Measurements from ENCODE around the gene NECTIN1.

GRCh38 chr11:119777940-119778339, 48.9 kb upstream of the NECTIN1 start:
- TF ChIP-seq REST (IDR thresholded peaks at IDR 0.05; ENCODE audit: low read depth) (no peak), ZNF274 (IDR thresholded peaks at IDR 0.05; ENCODE audit: low read depth, low read length) (no peak), SRF (IDR thresholded peaks at IDR 0.05; ENCODE audit: low read depth) (no peak), YY1 (IDR thresholded peaks at IDR 0.05; ENCODE audit: extremely low read depth, insufficient replicate concordance, low read depth, low read length) (no peak), POLR2AphosphoS5 (IDR thresholded peaks at IDR 0.05; ENCODE audit: low read depth, low read length) (no peak), ATF3 (IDR thresholded peaks at IDR 0.05) (no peak), POLR2A (IDR thresholded peaks at IDR 0.05; ENCODE audit: borderline replicate concordance, extremely low read depth, insufficient read depth, insufficient read length) (no peak), EZH2 (IDR thresholded peaks at IDR 0.05) (no peak), SP1 (IDR thresholded peaks at IDR 0.05; ENCODE audit: low read depth) (no peak), EZH2phosphoT487 (IDR thresholded peaks at IDR 0.05; ENCODE audit: borderline replicate concordance) (no peak)
- TF ChIP-seq, protein P1, sequence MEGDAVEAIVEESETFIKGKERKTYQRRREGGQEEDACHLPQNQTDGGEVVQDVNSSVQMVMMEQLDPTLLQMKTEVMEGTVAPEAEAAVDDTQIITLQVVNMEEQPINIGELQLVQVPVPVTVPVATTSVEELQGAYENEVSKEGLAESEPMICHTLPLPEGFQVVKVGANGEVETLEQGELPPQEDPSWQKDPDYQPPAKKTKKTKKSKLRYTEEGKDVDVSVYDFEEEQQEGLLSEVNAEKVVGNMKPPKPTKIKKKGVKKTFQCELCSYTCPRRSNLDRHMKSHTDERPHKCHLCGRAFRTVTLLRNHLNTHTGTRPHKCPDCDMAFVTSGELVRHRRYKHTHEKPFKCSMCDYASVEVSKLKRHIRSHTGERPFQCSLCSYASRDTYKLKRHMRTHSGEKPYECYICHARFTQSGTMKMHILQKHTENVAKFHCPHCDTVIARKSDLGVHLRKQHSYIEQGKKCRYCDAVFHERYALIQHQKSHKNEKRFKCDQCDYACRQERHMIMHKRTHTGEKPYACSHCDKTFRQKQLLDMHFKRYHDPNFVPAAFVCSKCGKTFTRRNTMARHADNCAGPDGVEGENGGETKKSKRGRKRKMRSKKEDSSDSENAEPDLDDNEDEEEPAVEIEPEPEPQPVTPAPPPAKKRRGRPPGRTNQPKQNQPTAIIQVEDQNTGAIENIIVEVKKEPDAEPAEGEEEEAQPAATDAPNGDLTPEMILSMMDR (IDR thresholded peaks at IDR 0.05 in 2 of 3, conservative IDR thresholded peaks at IDR 0.05 in 1 of 3; ENCODE audit: borderline replicate concordance in 1 of 3, insufficient read depth in 1 of 3, low read depth in 2 of 3, low read length in 2 of 3) = no peak

Data from HCT116 (cell line).